Measurements from ENCODE around the gene RAB22A.

DNA sequence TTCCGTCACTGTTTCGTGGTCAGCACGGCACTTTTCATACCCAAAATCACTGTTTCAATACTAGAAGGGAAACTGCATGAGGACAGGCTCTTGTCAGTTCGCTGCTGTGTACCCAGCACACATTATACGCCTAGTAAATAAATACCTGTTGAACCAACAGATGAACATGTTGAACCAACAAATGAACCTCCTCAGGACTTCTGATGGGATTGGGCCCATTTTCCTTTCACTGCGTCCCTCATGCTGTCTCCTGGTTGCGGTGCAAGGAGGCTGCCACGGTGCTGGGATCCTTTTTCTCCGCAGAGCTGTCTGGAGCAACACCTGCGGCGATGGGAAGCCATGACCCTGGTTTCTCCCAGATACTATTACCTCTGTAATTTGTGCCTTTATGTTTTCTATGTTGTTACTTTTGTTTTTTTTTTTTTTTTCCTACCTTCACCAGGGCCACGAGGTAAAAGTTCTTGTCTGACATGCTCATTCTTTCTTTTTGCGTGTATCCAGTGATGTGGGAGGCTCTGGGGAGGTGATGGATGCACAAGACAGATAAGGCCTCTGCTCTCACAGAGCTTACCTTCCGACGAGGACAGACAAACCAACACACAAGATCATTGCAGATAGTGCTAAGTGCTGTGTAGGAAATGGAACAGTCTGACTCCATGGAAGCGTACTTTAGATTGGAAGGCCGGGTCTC lies 80.6 kb downstream of the RAB22A start:
- no peak for TF ChIP-seq POLR2AphosphoS5 (IDR thresholded peaks at IDR 0.05; ENCODE audit: borderline replicate concordance, low read depth, low read length)
- TF ChIP-seq EZH2 (IDR thresholded peaks at IDR 0.05) = no peak
- no peak for TF ChIP-seq FOXP2 (optimal IDR thresholded peaks at IDR 0.05; ENCODE audit: control extremely low read depth, extremely low read length, insufficient read depth)
